Tibial artery (tissue), 4 donors: Measurements from ENCODE around the gene PRDM16.

Experiments used
- DNase-seq, 2 donors: peaks; one replicate each; pipeline ENCODE4 v3.0.0-alpha.2; 2019
- H3K27ac ChIP-seq, 2 donors: fragments of 200-600 bp; sonication (generic) in 1 of 2; 1 replicate in 1 of 2; 2 replicates in 1 of 2; pipeline ENCODE4 v1.5.1; 2018 to 2019; ENCODE audit warnings: mild to moderate bottlenecking in 1 of 2
- H3K27me3 ChIP-seq, 2 donors: fragments of 200-600 bp; sonication (generic) in 1 of 2; one replicate each; pipeline versions ENCODE4 v1.5.1 to v1.6.0; 2016 to 2019
- H3K36me3 ChIP-seq, 3 donors: fragments of 200-600 bp; sonication (generic) in 2 of 3; one replicate each; pipeline ENCODE4 v1.5.1; 2016 to 2019; ENCODE audit warnings: mild to moderate bottlenecking in 2 of 3
- H3K4me1 ChIP-seq, 4 donors: fragments of 200-600 bp; sonication (generic) in 2 of 4; 1 replicate in 3 of 4; 2 replicates in 1 of 4; pipeline ENCODE4 v1.5.1; 2016 to 2019
- H3K4me3 ChIP-seq, 2 donors: fragments of 200-600 bp; sonication (generic) in 1 of 2; 1 replicate in 1 of 2; 2 replicates in 1 of 2; pipeline ENCODE4 v1.5.1; 2018 to 2019; ENCODE audit warnings: mild to moderate bottlenecking in 2 of 2
- H3K9me3 ChIP-seq, 3 donors: fragments of 200-600 bp; sonication (generic) in 1 of 3; one replicate each; pipeline ENCODE4 v1.5.1; 2016 to 2019
- CTCF ChIP-seq, 2 experiments: fragments of 200-600 bp in 1 of 2; fragments of 450-650 bp in 1 of 2; IDR thresholded peaks; one replicate each; pipeline ENCODE4 v1.5.1; 2017 to 2019; ENCODE audit warnings: antibody characterized with exemption in 2 of 2, mild to moderate bottlenecking in 1 of 2, moderate library complexity in 1 of 2
- intact Hi-C: fragments of 100-400 bp; cut with DNase I; formaldehyde crosslinking; loops from one replicate; pipeline ENCODE4 v1.15.0; 2023; ENCODE audit warnings: low total_unique reads

PRDM16 gene

GRCh38 chr1:3384407-3384806, 315.4 kb downstream of the PRDM16 start:
- no peaks in the 10 kb centered on the region for H3K27me3 ChIP-seq
- H3K9me3 ChIP-seq, result no peaks in the 10 kb centered on the region
- H3K4me3 ChIP-seq, result no peak overlapping the region
- intact Hi-C loops, result no loop called here
- DNase-seq, result no peak
- peaks cover 0 to 63% (median 35%) of the 10 kb centered on the region in 4 donors for H3K4me1 ChIP-seq
- H3K27ac ChIP-seq, result peak overlapping the region in 1 of 2 donors; percentile 38
- TF ChIP-seq CTCF (IDR thresholded peaks at IDR 0.05), result no peak
- H3K36me3 ChIP-seq, result peaks cover 0 to 10% (median 0%) of the 10 kb centered on the region in 3 donors

GRCh38 chr1:3386205-3387002, 317.4 kb downstream of the PRDM16 start:
- intact Hi-C loops, result no loop called here
- no peak for DNase-seq
- H3K4me3 ChIP-seq, result no peak overlapping the region
- H3K27ac ChIP-seq, result no peak overlapping the region
- H3K27me3 ChIP-seq, result no peaks in the 10 kb centered on the region
- H3K4me1 ChIP-seq, result peaks cover 0 to 55% (median 34%) of the 10 kb centered on the region in 4 donors
- H3K36me3 ChIP-seq, result peaks cover 0 to 10% (median 0%) of the 10 kb centered on the region in 3 donors
- TF ChIP-seq CTCF (IDR thresholded peaks at IDR 0.05), result no peak
- no peaks in the 10 kb centered on the region for H3K9me3 ChIP-seq

- no peak overlapping the region for H3K4me3 ChIP-seq
- H3K4me1 ChIP-seq, result peaks cover 0 to 65% (median 34%) of the 10 kb centered on the region in 4 donors
- H3K27ac ChIP-seq, result no peak overlapping the region
- peaks cover 0 to 10% (median 0%) of the 10 kb centered on the region in 3 donors for H3K36me3 ChIP-seq
- no peaks in the 10 kb centered on the region for H3K9me3 ChIP-seq
- H3K27me3 ChIP-seq, result no peaks in the 10 kb centered on the region
- TF ChIP-seq CTCF (IDR thresholded peaks at IDR 0.05), result no peak
- DNase-seq, result no peak
- intact Hi-C loops, result no loop called here
These were observed 318.4 kb downstream of the PRDM16 start for GRCh38 chr1:3387401-3387800.

GRCh38 chr1:3389093-3389833, 320.3 kb downstream of the PRDM16 start:
- no peak for DNase-seq
- H3K4me1 ChIP-seq, result peaks cover 9 to 66% (median 41%) of the 10 kb centered on the region in 4 donors
- H3K27me3 ChIP-seq, result no peaks in the 10 kb centered on the region
- H3K9me3 ChIP-seq, result no peaks in the 10 kb centered on the region
- intact Hi-C loops, result no loop called here
- no peak overlapping the region for H3K4me3 ChIP-seq
- no peak for TF ChIP-seq CTCF (IDR thresholded peaks at IDR 0.05)
- H3K36me3 ChIP-seq, result peaks cover 0 to 10% (median 0%) of the 10 kb centered on the region in 3 donors
- peak overlapping the region; percentile 61 to 65 for H3K27ac ChIP-seq

GRCh38 chr1:3390291-3390690, 321.3 kb downstream of the PRDM16 start:
- Histone ChIP-seq H3K36me3 (peaks cover 0 to 10% (median 0%) of the 10 kb centered on the region in 3 donors), H3K27ac (peak overlapping the region; percentile 61 to 65), H3K4me3 (no peak overlapping the region), H3K9me3 (no peaks in the 10 kb centered on the region), H3K4me1 (peaks cover 11 to 66% (median 35%) of the 10 kb centered on the region in 4 donors), H3K27me3 (no peaks in the 10 kb centered on the region)
- intact Hi-C loops, result no loop called here
- TF ChIP-seq CTCF (IDR thresholded peaks at IDR 0.05), result no peak
- DNase-seq, result no peak
